Peyer's patch (tissue), 4 donors: ENCODE measurements around the gene EIF4EBP2.

ENCODE experiments used
- POLR2A ChIP-seq, 2 donors: fragments of 450-650 bp; IDR thresholded peaks; one replicate each; pipeline ENCODE4 v1.5.1; 2017; ENCODE audit warnings: antibody characterized with exemption in 2 of 2, mild to moderate bottlenecking in 2 of 2, moderate library complexity in 2 of 2
- TF ChIP-seq, protein P1 (sequence below), 6 experiments: fragments of 450-650 bp in 4 of 6; fragments of 200-600 bp in 2 of 6; sonication (generic) in 1 of 6; IDR thresholded peaks; one replicate each; pipeline ENCODE4 v1.5.1; 2017 to 2019; ENCODE audit warnings: antibody characterized with exemption in 6 of 6, mild to moderate bottlenecking in 3 of 6, moderate library complexity in 1 of 6

DNA sequence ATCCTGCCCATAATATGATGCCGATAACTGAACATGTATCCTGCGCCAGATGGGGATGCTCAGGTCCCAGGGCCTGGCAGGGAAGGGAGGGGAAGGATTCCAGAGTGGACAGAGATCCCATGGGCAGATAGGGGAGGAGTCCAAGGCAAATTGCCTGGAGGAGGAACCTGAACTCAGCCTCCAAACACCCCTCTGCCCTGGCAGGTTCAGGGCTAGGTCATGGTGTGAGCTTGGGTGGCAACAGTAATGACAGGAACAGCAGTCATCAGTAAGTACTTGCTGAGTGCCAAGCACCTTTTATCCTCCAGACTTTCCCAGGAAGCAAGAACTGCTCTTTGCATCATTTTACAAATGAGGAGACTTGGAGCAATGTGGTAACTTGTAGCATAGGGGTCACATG is 70.8 kb downstream of the EIF4EBP2 start:
- TF ChIP-seq, protein P1, sequence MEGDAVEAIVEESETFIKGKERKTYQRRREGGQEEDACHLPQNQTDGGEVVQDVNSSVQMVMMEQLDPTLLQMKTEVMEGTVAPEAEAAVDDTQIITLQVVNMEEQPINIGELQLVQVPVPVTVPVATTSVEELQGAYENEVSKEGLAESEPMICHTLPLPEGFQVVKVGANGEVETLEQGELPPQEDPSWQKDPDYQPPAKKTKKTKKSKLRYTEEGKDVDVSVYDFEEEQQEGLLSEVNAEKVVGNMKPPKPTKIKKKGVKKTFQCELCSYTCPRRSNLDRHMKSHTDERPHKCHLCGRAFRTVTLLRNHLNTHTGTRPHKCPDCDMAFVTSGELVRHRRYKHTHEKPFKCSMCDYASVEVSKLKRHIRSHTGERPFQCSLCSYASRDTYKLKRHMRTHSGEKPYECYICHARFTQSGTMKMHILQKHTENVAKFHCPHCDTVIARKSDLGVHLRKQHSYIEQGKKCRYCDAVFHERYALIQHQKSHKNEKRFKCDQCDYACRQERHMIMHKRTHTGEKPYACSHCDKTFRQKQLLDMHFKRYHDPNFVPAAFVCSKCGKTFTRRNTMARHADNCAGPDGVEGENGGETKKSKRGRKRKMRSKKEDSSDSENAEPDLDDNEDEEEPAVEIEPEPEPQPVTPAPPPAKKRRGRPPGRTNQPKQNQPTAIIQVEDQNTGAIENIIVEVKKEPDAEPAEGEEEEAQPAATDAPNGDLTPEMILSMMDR (IDR thresholded peaks at IDR 0.05): no peak
- TF ChIP-seq POLR2A (IDR thresholded peaks at IDR 0.05): no peak
